RPMI8226 (cell line): Measurements from ENCODE around the gene PRR15L.
A peak's percentile ranks its signal among the peaks of the same experiment; 100 is the strongest.
"Not testable (repeated sequence)": the region's sequence is repeated elsewhere in the genome, so short reads cannot be mapped to it uniquely, and the experiment has no call there.

Source experiments
- DNase-seq: peaks from one replicate; pipeline ENCODE4 v3.0.0-alpha.2; 2015

Gene PRR15L

GRCh38 chr17:47957591-47958490 lies at the start of gene PRR15L:
PRR15L (minus strand) TSS chr17:47957883; CDS start chr17:47953234, 4,649 bp downstream.
- peak; percentile 64 for DNase-seq

- no peak for DNase-seq
These were observed 49.4 kb upstream of the PRR15L start for GRCh38 chr17:48006936-48007709.

GRCh38 chr17:48004983-48005382 lies 47.3 kb upstream of the PRR15L start:
- DNase-seq, result no peak

GRCh38 chr17:48003417-48004151 lies 45.9 kb upstream of the PRR15L start:
- DNase-seq, result no peak

GRCh38 chr17:48002916-48003416 lies 45.3 kb upstream of the PRR15L start:
- no peak for DNase-seq

DNA sequence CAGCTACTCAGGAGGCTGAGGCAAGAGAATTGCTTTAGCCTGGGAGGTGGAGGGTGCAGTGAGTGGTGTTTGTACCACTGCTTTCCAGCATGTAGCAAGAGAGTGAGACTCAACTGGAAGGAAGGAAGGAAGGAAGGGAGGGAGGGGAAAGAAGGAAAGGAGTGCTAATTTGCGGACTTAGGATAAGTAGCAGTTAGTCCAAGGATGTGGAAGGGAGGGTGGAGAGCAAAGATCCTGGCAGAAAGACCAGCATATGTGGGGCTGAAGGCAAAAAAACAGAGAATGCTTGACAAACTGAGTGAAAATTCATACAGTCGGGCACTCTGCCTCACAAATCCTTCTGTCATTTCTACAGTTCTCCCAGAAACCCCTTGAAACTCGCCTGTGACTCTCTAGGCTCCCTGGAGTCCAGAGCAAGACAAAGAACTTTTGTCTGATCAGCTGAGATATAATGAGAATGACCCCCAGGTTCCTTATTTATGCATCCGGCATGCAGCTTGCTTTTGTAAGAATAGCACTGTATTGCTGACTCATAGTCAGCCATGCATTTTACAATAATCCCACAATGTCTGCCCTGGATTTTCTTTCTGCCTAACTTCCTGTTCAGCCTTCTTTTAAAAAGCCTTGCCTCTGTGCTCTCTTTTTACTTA lies 44.7 kb upstream of the PRR15L start:
- DNase-seq, result peak; percentile 18

- DNase-seq, result not testable (repeated sequence)
These were observed 44.0 kb upstream of the PRR15L start for GRCh38 chr17:48001657-48002056.

DNA sequence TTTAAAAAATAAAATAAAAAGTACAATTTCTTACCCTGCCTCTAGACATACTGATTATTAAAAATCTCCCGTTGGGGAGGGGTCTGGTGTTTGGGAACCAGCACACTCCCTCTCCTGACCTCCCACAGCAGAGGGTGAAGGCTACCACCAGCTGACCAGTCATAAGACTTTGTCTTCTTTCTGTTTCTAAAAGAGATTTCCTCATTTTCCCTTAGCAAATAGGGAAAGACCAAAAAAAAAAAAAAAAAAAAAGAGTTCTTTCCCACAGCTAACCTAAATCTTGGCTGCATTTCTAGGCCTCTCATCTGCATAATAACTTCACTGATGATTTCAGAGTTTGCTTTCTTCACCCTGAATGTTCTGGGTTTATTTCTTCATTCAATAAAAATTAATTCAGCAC lies 43.5 kb upstream of the PRR15L start:
- no peak for DNase-seq

- DNase-seq, result no peak
These were observed 41.9 kb upstream of the PRR15L start for GRCh38 chr17:47999582-47999981.

GRCh38 chr17:47998044-47998443 lies 40.4 kb upstream of the PRR15L start:
- DNase-seq, result no peak

DNA sequence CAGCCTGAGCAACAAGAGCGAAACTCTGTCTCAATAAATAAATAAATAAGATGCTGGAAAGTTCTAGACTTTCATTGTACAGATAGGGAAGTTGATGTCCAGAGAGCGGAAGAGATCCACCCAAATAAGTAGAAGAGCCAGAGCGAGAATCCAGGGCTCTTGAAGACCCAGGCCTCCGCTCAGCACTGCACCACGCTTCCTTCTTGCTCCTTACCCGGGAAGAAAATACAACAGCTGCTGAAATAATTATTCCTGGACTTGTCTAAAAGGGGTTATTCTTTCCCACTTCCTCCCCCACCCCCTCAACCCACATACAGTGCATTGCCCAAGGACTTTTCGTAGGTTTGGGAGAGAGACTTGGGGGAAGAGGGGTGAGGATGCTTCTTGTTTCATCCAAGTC lies 39.9 kb upstream of the PRR15L start:
- no peak for DNase-seq

- no peak for DNase-seq
These were observed 38.5 kb upstream of the PRR15L start for GRCh38 chr17:47996201-47996600.

DNA sequence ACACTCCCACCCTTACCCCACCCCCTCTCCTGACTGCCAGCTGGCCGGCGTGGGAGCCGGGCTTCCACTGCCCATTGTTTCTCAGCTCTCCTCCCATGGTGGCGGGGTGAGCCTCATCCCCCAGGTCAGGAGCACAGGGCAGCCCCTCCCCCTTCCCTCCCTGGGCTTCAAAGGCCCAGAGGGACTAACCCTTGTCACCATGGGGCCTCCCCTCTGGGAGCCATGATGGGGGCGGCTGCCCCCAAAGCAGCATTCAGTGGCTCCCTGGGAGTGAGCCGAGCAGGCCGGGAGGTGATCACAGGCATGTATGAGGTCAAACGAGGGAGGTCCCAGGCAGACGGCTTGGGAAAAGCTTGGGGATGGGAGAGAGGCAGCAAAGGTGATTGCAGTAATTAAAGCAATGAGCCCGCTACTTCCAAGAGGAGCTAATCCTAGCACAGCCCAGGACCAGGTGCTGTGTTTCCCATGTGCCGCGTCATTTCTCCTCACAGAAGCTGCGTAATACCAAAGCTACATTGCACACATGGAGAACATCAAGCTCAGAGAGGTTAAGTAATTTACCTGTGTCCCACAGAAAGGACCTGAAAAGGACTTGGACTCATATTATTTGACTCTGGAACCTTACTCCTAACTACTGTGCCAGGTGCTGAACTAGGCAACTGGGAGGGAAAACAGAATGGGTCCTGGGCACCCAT lies 37.7 kb upstream of the PRR15L start:
- DNase-seq, result no peak

DNA sequence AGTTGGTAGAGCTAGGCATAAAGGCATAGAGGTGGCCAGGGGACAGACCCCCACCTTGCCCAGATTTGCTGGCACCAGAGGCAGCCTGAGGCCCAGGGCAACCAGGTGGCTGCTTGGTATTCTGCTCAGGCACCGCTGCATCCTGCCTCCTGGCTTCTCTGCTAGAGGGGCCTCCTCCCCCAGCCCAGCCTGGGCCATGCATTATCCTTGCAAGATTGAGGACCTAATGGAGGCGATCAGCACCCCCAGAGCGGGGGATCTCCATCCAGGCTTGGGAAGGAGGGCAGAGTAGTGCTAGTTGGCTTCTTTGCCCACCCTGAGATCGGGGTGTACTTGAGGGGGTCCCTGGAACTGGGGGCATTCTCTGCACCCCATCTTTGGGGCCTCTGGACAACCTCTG lies 37.0 kb upstream of the PRR15L start:
- DNase-seq, result no peak

- no peak for DNase-seq
These were observed 36.3 kb upstream of the PRR15L start for GRCh38 chr17:47993964-47994363.

- no peak for DNase-seq
These were observed 35.4 kb upstream of the PRR15L start for GRCh38 chr17:47993031-47993564.

GRCh38 chr17:47992216-47992615 lies 34.5 kb upstream of the PRR15L start:
- DNase-seq, result no peak

DNA sequence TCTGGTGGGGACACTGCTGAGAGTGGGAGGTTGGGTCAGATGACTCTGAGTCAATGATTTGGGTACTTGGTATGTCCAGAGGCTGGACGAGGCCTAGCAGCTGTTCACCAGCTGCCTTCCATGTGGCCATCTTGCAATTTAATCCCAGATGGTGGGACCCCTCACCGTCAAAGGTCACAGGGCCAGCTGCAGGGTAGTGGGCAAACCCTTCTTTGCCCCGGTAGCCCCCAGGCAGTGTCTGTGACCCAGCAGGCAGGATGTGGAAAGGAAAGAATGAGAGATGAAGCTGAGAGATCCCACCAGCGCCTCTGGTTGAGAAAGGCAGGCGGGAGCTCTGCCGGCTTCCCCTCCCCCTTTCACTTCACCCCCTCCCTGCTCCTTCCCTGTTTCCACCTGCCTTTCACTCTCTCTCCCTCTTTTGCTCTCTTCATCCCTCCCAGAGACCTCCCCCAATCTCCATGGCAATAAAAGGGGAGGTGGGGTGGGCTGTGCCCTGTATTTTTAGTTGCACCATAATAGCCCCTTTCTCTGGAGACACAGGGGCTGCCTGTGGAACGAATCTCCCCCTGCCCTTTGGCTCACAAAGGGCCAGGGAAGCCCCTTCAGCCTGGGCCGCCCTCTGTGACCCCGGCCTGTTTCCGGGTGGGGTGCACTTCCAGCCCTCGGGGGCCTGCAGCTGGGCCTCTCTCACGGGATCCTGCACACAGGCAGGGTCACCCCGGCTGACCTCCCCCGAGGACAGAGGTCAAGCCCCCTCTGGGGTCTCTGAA lies 33.5 kb upstream of the PRR15L start:
- no peak for DNase-seq

- peak; percentile 62 for DNase-seq
These were observed 32.0 kb upstream of the PRR15L start for GRCh38 chr17:47989700-47990099.

DNA sequence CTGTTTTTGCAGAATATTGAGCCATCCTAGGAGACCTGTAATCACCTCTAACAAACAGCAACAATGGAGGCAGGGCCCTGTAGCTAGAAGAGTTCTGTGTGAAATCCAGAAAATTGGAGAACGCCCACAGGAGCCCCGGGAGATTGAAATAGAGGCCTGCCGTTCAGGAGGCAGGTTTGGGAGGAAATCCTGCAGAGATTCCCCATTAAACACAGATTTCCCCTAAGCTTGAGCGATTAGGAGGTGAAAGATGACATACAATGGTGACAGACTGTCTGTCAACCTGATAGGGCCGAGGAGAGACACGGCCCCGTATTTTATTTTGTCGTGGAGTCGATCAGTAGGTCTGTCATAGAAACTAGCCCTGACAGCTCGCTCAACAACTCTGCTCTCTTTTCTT lies 31.5 kb upstream of the PRR15L start:
- no peak for DNase-seq

DNA sequence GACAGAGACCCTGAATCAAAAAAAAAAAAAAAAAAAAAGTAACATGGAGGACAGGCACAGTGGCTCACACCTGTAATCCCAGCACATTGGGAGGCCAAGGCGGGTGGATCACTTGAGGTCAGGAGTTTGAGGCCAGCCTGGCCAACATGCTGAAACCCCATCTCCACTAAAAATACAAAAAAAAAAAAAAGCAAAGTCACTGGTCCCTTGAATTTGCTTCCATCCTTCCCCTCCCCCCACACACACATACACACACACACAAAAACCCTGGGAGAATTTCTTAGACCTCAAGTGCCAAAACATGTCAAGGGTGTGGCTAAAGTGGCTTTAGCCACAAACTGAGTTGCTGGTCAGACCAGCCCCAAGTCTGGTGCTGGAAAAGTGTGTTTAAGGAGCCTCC lies 30.8 kb upstream of the PRR15L start:
- DNase-seq, result not testable (repeated sequence)
